ENCODE data around the gene ZNF438. TPM values are rescaled to one million over a fixed set of nuclear protein-coding genes. Genes with fewer than 3 reads are reported as not detected.
A peak's percentile ranks its signal among the peaks of the same experiment; 100 is the strongest.

The ZNF438 gene
- total RNA-seq, 1 experiment from 2014 or later = 7.6 TPM

DNA sequence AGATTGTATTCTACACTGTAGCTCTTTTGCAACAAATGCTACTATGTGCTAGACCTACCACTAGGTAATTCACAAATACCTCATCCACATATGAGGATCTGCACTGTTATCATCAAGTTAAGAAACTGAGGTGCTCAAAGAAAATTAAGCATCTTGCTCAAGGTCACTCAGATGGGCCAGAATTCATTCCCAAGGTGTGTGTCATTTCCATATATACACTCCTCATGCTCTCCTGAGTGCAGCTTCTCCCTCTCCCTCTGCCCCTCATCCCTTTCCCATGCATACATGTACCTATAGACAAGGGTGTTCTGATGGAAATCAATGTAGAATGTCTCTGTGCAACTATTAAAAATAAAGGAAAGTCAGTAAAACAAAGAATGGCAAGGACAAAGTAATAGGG is 146.2 kb downstream of the ZNF438 start:
- no peak for DNase-seq (ENCODE audit: low read depth)

DNA sequence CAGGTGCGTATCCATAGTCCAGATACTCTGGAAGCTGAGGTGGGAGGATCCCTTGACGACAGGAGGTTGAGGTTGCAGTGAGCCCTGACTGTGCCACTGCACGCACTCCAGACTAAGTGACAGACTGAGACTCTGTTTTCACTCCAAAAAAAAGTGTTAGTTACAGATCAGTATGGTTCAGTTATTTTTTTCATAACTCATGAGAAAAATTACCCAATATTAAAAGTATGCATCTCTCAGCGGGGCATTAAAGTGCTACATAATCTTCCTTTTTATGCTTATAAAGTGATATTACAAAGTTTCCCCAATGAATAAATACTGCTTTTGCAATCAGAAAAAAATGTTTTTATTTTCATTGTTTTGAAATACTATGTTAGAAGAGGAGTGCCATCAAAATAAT is 147.9 kb downstream of the ZNF438 start:
- no peak for DNase-seq (ENCODE audit: low read depth)

DNA sequence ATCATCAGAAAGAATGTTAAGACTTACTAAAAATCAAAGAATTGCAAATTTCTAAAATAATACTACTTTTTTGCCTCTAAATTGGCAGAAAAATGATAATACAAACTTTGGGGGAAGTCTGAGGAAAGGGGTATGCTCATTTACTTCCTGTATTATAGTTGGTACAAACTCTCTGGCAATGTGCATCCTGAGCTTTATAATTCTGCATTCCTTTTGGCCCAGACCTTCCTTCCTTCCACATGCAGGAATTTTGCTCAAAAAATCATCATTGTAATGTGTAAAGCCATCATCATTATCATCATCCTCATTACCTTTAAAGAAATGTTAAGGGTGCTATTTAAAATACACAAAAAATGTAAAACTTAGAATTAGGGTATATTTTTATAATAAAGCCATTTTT is 148.5 kb downstream of the ZNF438 start:
- DNase-seq (ENCODE audit: low read depth) = no peak

DNA sequence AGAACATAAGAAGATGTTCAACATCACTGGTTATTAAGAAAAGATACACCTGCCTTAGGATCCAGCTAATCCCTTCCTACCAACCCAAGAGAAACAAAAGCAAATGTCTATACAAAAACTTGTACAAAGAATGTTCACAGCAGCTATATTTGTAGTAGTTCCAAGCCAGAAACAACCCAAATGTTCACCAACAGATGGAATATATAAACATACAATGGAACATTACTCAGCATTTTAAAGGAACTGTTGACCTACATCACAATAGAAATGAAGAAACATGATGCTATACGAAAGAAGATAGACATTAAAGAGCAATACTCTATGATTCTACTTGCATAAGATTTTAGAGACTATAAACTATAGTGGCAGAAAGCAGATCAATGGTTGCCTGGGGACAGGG is 149.4 kb downstream of the ZNF438 start:
- DNase-seq (ENCODE audit: low read depth) = no peak

DNA sequence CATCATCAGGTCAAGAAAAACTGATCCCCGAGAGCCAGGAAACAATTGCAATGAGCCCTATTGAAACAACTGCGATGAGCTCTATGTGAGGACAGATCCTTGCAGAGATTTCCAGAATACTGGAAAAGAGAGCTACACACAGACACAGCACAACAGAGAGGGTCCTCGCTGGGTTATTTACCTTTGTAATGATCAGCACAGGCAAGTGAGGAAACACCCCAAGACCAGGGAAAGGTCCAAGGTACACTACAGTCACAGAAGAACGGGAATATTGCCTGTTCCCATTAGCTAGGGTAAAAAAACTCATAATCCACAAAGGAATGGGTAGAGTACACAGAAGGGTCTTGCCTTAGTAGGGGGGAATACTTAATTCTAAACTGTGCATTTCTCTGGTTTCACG is 152.7 kb downstream of the ZNF438 start:
- DNase-seq (ENCODE audit: low read depth) = no peak

DNA sequence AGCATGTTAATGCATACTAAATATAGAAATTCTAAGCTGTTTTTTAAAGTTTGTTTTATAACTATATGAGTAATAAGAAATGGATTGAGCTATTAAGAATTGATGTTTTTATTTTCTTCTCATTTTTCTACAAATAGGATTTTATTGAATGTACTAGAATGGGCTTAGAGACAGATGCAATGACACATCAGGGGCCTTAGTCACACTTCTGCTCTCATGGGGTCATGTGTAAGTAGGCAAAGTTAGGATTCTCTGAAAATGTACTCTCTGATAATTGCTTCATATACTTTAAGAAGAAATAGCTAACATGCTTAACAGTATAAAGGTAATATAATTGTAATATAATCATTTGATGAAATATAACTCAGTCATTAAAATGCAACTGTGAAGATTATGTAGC is 154.6 kb downstream of the ZNF438 start:
- no peak for DNase-seq (ENCODE audit: low read depth)

DNA sequence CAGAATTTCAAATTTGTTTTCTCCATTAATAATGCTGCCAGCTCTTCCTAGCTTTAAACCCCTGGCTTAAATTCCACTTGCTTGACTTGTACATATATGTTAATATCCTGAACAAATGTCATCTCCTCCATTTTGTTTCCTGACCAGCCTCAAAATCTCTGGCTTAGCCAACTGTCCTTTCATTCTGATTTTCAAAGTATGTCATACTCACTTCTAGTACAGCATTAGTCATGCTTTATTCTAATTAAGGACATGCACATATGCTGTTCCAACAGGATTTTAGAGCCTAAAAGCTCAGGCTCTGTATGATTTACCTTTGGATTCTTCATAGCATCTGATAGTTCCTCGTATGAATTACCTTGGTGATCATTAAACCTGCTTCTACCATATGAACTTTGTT is 158.3 kb downstream of the ZNF438 start:
- peak; percentile 22 for DNase-seq (ENCODE audit: low read depth)

DNA sequence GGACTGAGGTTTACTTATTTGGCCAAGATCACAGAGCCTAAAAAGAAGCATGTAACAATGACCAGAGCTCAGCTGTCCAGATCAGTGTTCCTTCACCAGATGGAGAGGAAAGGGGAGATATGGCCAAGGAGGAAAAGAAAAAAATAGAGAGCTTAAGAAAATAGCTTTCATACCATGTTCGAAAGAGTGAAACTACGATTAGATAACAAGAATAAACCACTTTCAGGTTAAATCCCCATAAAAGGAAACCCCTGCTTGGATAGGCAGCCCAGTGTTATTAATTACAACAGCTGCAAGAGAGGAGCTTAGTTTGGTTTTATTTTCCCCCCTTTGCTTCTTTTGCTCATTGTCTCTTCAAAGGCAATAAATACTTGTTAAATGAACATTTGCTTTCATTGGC is 160.8 kb downstream of the ZNF438 start:
- DNase-seq (ENCODE audit: low read depth) = no peak

DNA sequence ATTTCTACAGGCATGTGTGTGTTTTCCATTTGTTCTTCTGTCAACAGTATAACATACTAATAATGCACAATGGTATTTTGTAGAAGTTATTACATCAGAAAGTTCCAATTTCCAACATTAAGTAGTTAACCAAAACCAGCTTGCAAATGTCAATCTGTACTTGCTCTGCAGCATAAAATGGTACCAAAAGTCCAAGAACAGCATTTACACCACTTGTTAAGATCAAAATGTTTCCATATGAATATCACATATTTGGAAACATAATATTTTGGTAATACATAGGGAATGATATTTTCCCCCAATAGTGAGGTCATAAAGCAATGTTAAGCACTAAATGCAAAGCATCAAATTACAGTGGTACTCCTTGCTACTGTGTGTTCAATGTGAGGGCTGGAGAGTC is 162.1 kb downstream of the ZNF438 start:
- no peak for DNase-seq (ENCODE audit: low read depth)

DNA sequence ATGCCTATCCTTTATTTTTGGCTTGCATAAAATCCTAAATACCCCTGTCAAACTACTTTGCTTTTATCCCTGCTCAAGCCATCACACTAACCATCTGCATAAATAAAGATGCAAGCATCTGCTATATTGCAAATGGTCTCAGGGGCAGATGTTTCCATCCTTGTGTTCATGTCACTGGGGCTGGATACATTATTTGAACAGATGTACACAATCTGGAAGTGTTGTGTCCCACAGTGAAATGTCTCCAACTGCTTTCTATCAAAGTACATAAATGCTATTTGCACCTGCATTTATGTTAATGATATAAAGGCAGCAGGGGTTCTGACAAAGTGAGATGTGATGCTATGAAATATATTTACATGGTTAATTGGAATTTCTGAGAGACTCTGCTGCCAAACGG is 163.1 kb downstream of the ZNF438 start:
- DNase-seq (ENCODE audit: low read depth) = no peak

DNA sequence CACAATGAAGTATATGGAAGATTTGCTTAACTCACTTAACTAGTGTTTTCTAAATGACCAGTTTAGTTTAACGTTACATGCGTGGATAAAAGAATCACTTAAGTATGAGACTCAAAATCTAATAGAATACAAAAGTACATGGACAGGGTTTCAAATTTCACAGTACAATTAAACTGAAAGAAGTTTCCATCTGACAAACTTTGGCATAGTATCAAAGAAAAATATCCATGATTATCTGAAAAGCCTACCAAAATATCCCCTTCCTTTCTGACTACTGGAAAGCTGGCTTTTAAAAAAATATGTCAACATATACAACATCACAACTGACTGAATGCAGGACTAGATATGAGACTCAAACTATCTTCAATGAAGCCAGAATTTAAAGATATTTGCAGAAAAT is 164.8 kb downstream of the ZNF438 start:
- no peak for DNase-seq (ENCODE audit: low read depth)

DNA sequence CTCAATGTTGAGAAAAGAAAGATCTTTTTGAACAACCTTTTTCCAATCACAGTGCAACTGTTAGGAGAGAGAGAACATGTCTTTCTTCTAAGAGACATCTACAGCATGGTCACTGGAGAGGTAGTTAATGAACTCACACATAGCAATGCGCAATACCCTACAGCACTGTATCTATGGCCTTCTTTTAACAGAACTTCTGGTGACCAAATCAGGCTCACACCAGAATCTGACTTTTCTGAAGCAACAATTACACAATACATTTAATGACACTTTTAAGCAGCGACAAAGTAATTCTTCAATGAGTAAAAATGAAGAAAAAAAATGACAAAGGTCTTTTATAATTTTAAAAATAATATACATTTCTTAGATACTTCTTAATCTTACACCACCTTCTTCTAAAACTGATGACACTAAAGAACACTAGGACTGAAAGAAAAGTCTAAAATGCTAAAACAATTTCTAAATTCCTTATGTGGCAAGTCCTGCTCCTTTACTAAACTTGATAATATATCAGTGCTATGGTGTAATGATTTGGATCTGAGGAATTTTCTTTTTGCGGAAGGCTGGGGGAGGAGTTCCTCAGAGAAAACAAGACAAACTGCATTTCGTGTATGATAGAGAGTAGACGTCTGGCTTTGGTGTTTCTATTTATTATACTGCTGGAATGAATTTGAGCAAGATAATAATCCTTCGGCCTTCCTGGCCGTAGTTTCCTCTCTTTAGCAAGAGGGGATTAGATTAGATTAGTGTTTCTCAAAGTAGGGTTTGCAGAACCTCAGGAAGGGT is 166.3 kb downstream of the ZNF438 start:
- no peak for DNase-seq (ENCODE audit: low read depth)

DNA sequence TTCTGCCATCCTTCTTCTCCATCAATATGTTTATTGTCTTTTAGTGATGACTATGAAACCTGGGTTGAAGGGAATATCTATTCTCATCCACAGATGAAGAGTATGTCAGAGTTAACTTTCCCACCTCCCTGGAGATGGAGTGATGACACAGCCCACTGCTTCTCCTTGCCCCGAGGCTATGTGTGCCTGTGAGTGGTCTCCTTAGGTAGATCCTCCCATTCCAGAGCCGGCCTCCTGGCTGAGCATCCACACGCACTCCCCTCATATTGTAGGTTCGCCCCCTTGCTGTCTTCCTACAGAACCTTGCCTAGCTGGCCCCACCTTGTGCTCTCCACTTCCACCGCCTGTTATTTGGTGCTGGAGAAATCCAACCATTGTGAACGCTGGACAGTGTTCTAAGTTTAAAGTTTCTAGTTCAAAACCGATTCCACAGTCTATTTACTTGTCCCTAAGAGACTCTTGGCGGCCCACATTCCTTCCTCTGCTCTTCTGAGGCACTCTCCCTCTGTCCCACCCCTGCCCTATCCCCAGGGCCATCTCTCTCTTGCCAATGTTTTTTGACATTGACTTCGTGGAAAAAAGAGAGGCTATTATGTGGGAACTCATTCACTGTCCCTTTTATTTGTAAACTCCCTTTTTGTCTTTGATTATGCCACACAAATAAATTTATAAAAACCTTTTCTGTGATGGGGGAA is 168.0 kb downstream of the ZNF438 start:
- peak; percentile 61 for DNase-seq (ENCODE audit: low read depth)

DNA sequence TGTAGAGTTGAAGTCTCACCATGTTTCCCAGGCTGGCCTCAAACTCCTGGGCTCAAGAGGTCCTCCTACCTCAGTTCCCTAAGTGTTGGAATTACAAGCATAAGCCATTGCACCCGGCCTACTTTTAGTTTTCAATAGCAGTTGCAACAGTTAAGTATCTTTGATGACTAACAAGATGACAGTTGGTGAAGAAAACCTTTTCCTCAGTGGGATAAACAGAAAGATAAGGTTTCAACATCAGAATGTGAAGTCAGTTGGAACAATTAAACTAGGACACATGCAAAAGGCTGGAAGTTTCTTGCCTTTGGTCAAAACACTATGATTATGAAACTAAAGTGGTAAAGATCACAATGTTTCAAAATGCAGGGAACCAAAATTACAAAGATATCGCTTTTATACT is 169.2 kb downstream of the ZNF438 start:
- peak; percentile 85 for DNase-seq (ENCODE audit: low read depth)

DNA sequence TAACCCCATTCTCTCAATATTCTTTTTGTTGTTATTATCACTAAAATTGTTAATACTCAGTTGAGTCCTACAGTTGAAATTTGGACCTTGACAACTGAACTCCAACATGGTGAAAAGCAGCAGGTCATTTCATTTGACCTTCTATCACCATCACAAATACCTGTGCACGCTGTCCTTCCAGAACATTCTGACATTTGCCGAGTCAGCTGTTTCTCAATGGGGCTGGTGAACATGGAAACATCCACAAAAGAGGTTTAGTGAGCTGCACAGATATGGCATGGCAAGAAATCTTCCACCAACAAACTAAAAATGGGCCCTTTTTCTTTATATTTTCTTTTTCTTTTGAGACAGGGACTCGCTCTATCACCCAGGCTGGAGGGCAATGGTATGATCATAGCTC is 169.7 kb downstream of the ZNF438 start:
- DNase-seq (ENCODE audit: low read depth) = no peak

DNA sequence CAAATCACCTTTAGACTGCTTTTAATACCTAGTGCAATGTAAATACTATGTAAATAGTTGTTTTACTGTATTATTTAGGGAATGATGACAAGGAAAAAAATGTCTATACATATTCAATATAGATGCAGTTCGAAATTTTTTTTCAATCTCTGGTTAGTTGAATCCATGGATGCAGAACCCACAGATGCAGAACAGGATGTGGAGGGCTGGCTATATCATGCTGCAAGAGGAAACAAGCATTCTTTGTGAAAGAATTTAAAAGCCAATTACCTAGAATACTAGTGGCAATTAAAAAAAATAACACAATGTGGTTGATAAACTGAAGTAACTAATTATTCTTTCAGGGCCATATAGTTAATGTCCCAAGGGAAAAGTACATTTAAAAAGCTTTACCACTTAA is 170.4 kb downstream of the ZNF438 start:
- DNase-seq (ENCODE audit: low read depth) = no peak

DNA sequence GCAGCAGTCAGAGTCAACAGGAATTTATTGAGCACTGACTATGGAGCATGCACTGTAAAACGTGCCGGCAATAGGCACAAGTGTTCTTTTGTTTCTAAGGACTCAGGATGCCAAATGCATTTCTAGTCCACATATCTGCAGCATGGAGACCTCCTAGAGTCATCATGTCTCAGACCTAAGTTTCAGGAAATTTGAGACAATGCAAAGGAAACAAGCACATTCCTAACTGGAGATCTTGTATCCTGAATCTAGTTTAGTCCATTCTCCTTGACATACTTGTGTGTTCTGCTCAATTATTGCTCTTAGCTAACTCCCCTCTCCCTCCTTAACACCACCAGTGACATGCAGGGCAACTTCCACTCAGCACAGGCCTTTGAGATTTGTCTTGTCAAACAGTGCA is 173.2 kb downstream of the ZNF438 start:
- DNase-seq (ENCODE audit: low read depth) = no peak

DNA sequence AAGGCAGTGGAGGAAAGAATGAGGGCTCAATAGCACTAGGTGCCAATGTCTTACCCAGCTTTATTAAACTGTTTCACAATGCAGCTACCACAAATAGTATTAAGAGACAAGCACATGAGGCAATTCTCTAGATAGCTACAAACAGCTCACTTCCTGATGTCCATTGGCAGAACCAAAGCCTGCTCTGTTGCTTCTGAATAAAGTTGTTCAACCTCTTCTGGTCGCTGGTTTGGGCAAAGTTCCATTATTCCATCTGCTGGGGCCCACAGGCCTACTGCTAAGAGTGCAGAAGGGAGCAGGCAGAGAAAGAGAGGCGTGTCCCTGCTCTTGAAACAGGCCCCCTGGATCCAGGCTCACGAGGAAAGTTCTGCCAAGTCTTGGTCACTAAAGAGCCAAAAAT is 173.9 kb downstream of the ZNF438 start:
- peak; percentile 73 for DNase-seq (ENCODE audit: low read depth)

DNA sequence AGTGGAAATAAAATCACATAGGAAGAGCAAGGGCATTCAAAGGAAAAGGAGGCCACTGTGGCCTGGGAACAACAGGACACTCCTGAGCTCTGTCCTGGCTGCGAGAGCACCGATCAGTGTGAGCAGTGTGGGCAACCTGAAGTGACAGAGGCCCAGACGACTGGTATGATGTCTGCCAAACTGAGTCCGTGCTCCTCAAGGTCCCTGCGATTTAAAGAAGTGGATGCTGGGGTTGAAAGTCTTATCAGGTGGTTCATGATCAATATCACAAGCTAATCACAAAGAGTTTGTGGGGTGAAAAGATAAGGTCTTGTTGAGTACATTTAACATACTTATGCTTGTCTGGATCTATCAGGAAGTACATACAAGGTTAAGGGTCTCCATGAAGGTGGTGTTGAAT is 176.5 kb downstream of the ZNF438 start:
- no peak for DNase-seq (ENCODE audit: low read depth)

DNA sequence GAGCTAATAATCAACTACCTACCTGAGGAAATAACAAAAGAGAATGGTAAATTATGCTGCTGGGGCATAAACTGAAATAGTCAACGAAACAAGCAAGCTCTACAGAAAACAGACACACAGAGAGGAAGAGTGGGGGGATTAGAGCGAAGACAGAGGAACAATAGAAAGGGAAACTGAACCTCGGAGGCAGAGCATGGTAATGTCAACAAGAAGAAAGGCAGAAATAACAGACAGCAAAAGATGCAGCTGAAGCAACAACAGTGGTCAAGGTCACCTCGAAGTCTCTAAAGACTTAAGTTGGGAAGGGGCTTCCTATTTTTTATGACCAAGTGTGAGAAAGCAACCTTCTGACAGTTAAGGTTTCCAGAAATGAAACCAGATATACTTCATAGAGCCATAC is 177.0 kb downstream of the ZNF438 start:
- DNase-seq (ENCODE audit: low read depth) = no peak

DNA sequence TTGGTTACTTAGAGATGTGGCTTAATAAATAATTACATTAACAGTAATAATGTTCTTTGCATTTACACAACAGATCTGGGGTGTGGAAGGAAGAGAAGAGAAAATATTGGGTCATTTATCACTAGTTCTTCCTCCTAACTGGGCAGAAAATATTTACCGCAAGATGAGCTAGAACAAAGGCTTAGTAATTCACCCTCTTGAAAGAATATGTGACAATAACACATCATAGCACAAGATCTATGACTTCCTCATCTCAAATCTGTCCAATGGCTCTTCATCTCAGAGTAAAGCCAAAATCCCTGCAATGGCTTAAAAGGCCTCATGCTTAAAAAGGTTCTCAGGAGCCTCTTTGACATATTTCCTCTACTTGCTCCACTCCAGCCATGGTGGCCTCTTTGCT is 178.6 kb downstream of the ZNF438 start:
- DNase-seq (ENCODE audit: low read depth) = no peak

DNA sequence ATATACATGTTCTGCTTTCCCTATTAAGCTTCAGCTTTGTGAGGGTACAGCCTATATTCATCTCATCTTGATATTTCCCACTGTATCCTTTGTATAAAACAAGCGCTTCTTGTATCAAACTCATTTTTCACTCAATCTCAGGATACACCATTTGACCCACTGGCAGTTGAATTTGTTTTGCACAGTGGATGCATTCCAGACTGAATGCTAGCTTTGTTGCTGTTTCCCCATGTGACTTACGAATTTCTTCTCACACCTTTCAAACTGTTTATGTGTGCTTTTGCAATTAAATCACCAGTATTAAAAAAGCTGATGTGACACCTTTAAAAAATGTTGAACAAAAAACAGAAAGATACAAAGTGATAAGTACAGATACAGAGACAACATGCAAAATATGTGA is 180.9 kb downstream of the ZNF438 start:
- DNase-seq (ENCODE audit: low read depth) = no peak

DNA sequence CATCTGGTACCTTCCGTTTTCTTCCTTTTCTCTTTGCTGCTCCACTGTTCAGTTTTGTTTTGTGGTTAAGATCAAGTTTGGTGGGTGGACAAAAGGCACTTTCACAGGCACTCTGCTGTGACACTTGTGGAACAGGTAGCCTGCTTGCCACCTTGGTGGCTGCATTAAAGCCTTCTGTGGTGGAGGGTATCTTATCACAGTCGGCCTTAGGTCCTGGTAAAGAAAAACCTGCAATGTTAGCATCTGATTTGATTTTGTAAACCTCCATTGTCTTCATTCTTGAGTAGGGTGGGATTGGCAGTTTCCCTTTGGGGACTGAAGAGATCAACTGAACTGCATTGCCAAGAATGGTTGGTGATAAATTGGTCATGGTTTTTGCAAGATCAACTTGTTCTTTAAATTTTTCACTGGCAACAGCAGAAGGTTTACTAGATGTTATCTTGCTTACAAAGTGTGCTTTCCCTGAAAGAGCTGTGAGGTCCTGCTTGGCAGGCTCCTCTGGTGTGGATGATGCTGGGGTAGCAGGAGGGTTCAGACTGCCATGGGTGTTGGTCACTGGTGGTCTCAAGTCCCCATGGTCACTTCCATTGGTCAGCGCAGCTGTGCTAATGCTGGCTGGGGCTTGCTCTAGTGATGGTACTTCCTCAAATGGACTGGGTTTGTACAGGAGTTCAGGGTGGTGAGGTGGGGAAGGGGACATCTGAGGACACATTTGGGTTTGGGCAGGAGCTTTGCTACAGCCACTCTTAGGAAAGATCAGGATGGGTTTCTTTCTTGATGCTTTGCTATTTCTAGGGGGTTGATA is 182.2 kb downstream of the ZNF438 start:
- DNase-seq (ENCODE audit: low read depth) = no peak
